RPMI7951 (cell line): ENCODE data around the gene VPS50. TPM values are rescaled to one million over a fixed set of nuclear protein-coding genes. Genes with fewer than 3 reads are reported as not detected.
A peak's percentile ranks its signal among the peaks of the same experiment; 100 is the strongest.

Source experiments
- DNase-seq: peaks from one replicate; pipeline ENCODE4 v3.0.0-alpha.2; 2012; ENCODE audit warnings: low read depth
- total RNA-seq: library from RNA; depleted of rRNA; stranded (reverse); fragments of >200 nt; shearing (Covaris generic); gene quantifications from 2 replicates; pipeline ENCODE4 v1.2.3, GENCODE V29; 2014; rRNA removed

VPS50 gene
- total RNA-seq, result 25.8 and 32.6 TPM in 2 replicates

GRCh38 chr7:93231799-93232672 is at the start of gene VPS50:
VPS50 (plus strand) TSS chr7:93232366; CDS start chr7:93232468, 102 bp downstream.
- DNase-seq, result peak; percentile 95

GRCh38 chr7:93185303-93186027 is 46.7 kb upstream of the VPS50 start:
- DNase-seq, result no peak

- no peak for DNase-seq
These were observed 43.1 kb upstream of the VPS50 start for GRCh38 chr7:93188870-93189634.

- peak; percentile 46 for DNase-seq
These were observed 37.8 kb upstream of the VPS50 start for GRCh38 chr7:93194386-93194785.

GRCh38 chr7:93196336-93196735 is 35.8 kb upstream of the VPS50 start:
- DNase-seq, result no peak

GRCh38 chr7:93198472-93198871 is 33.7 kb upstream of the VPS50 start:
- no peak for DNase-seq

GRCh38 chr7:93202594-93203250 is 29.4 kb upstream of the VPS50 start:
- DNase-seq, result no peak

GRCh38 chr7:93203496-93203895 is 28.7 kb upstream of the VPS50 start:
- DNase-seq, result no peak

- no peak for DNase-seq
These were observed 27.1 kb upstream of the VPS50 start for GRCh38 chr7:93205046-93205445.

GRCh38 chr7:93211228-93211818 is 20.8 kb upstream of the VPS50 start:
- DNase-seq, result no peak

- DNase-seq, result no peak
These were observed 19.3 kb upstream of the VPS50 start for GRCh38 chr7:93212881-93213280.

- DNase-seq, result no peak
These were observed 13.0 kb upstream of the VPS50 start for GRCh38 chr7:93218997-93219827.

GRCh38 chr7:93219868-93220267 is 12.3 kb upstream of the VPS50 start:
- no peak for DNase-seq

GRCh38 chr7:93226310-93226709 is 5.9 kb upstream of the VPS50 start, which contains the start of gene HEPACAM2:
HEPACAM2 (minus strand) TSS chr7:93226469.
- no peak for DNase-seq

GRCh38 chr7:93228302-93228701 is 3.9 kb upstream of the VPS50 start:
- peak; percentile 61 for DNase-seq

- no peak for DNase-seq
These were observed 907 bp upstream of the VPS50 start for GRCh38 chr7:93231259-93231658.

GRCh38 chr7:93232673-93233018 is 480 bp downstream of the VPS50 start:
- DNase-seq, result peak; percentile 3

- DNase-seq, result no peak
These were observed 3.4 kb downstream of the VPS50 start for GRCh38 chr7:93235541-93235940.

GRCh38 chr7:93238131-93238530 is 6.0 kb downstream of the VPS50 start:
- no peak for DNase-seq

GRCh38 chr7:93238748-93239147 is 6.6 kb downstream of the VPS50 start:
- DNase-seq, result no peak
